Activated naive CD4-positive, alpha-beta T cell treated with anti-CD3 and anti-CD28 coated beads for 36 hours (primary cell): ENCODE measurements around the gene NTSR2. TPM values are rescaled to one million over a fixed set of nuclear protein-coding genes. Genes with fewer than 3 reads are reported as not detected.

Source experiments
- CTCF ChIA-PET: fragments of 350-600 bp; sonication (Branson Sonifier 250); formaldehyde crosslinking; loops from one replicate; lab custom pipeline; 2021; ENCODE audit warnings: antibody characterized with exemption; lab: Charles Lee
- DNase-seq: peaks from one replicate; pipeline ENCODE4 v3.0.0-alpha.2; 2020
- H3K27ac Mint-ChIP-seq: one replicate; pipeline ENCODE4 v1.8.0; 2021; ENCODE audit warnings: mild to moderate bottlenecking, mixed read lengths
- H3K27me3 Mint-ChIP-seq: one replicate; pipeline ENCODE4 v1.8.0; 2021; ENCODE audit warnings: low read depth, mixed read lengths
- H3K36me3 Mint-ChIP-seq: one replicate; pipeline ENCODE4 v1.8.0; 2021; ENCODE audit warnings: low read depth, mixed read lengths
- H3K4me1 Mint-ChIP-seq: one replicate; pipeline ENCODE4 v1.8.0; 2021; ENCODE audit warnings: low read depth, mixed read lengths
- H3K4me3 Mint-ChIP-seq: one replicate; pipeline ENCODE4 v1.8.0; 2021; ENCODE audit warnings: mild to moderate bottlenecking, moderate library complexity, mixed read lengths
- H3K9me3 Mint-ChIP-seq: one replicate; pipeline ENCODE4 v1.8.0; 2021; ENCODE audit warnings: mixed read lengths
- intact Hi-C: fragments of 100-400 bp; cut with micrococcal nuclease; formaldehyde crosslinking; loops from one replicate; pipeline ENCODE4 v1.15.1; 2023
- total RNA-seq, 2 experiments: library from RNA; stranded (reverse); gene quantifications; one replicate each; pipeline ENCODE4 v1.2.3, GENCODE V29; 2021

The NTSR2 gene
- total RNA-seq, 2 experiments from 2014 or later: not detected

DNA sequence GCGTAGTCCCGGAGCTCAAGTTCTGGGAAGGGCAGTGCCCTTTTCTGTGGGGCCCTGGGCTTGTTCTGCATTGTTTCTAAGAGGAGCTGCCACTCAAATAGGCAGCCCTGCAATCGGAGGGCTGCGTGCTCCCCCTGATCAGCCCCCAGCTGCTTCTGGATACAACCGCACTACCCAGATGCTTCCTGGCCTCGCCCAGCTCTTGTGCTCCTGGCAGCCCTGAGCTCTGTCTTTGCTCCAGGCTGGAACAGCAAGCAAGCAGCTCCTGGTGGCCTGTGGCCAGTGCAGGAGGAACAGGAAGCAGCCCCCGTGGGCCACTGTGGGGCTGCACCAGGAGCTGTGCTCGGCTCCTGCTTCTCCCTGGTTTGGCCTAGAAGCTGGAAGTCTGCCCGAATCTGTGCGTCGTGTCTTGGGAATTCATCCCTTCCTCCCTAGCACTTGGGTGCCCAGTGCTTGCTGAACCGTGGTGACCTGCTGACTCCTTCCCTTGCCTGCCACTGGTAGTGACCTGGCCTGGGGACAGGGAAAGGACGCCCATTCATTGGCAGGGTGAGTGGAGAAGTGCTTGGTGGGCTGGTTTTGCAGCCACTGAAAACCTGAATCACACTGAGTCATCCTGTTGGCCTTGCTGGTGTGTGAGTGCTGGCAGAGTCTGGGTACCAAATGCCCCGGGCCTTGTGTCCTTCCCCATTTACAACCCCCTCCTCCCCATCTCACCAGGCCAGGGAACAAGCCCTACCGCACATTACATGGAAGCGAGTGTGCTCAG lies 27.3 kb upstream of the NTSR2 start:
- intact Hi-C loops: loop anchor here (10.0 kb wide), 1 partner anchor 1308 kb away; no protein-coding TSS in a partner anchor
- H3K4me3 Mint-ChIP-seq: no peak overlapping the region
- H3K36me3 Mint-ChIP-seq: no peaks in the 10 kb centered on the region
- H3K27ac Mint-ChIP-seq: no peak overlapping the region
- H3K4me1 Mint-ChIP-seq: no peaks in the 10 kb centered on the region
- no peaks in the 10 kb centered on the region for H3K9me3 Mint-ChIP-seq
- no peak for DNase-seq
- no peaks in the 10 kb centered on the region for H3K27me3 Mint-ChIP-seq
- CTCF ChIA-PET: interaction anchor here (0.9 to 19.6 kb wide), 6 partner anchors 8 to 84 kb away, joined by 3 to 410 read pairs (median 6); no protein-coding TSS in a partner anchor

DNA sequence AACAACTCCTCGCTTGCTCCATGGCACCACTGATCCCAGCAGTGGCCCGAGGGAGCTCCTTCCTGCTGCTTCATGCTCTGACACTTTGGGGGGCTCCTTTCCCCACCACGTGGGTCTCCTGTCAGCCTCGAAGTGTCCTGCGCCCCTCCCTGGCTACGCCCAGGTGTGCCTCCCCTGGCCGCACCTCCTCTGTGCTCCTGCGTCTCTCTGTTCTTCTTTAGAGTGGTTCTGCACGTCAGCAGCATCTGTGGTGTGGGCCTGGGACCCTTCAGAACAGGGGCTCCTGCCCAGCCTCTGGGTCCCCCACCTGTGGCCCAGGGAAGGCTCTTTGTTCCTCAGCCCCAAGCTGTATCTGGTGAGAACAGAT lies 26.7 kb upstream of the NTSR2 start:
- Mint-ChIP-seq H3K4me1 (no peaks in the 10 kb centered on the region), H3K36me3 (no peaks in the 10 kb centered on the region), H3K4me3 (no peak overlapping the region), H3K27me3 (no peaks in the 10 kb centered on the region), H3K9me3 (no peaks in the 10 kb centered on the region), H3K27ac (no peak overlapping the region)
- CTCF ChIA-PET: interaction anchor here (0.9 to 19.6 kb wide), 6 partner anchors 9 to 85 kb away, joined by 3 to 410 read pairs (median 4); no protein-coding TSS in a partner anchor
- DNase-seq: no peak
- intact Hi-C loops: loop anchor here (10.0 kb wide), 1 partner anchor 1308 kb away; no protein-coding TSS in a partner anchor

DNA sequence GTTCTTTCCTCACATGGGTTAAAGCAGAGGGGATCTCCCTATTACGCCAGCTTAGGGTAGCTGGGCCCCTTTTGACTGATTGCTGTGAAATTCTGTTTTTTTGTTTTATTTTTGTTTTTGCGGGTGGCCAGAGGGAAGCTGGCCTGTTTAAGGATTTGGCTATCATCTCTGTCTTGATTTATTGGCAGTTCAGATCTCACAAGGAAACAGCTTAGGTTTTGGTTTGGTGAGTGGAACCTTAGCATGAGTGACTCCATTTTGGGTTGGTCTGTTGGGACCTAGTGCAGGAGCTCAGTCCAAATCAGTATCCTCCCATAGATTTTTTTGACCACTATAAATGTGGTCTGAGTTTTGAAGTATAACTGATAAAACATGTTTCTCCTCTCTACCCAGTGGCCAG lies 25.6 kb upstream of the NTSR2 start:
- no peak overlapping the region for H3K27ac Mint-ChIP-seq

GRCh38 chr2:11692966-11693521 lies 23.0 kb upstream of the NTSR2 start:
- Mint-ChIP-seq H3K4me1 (peaks cover 7% of the 10 kb centered on the region), H3K27ac (no peak overlapping the region), H3K4me3 (no peak overlapping the region), H3K36me3 (no peaks in the 10 kb centered on the region), H3K27me3 (peaks cover 3% of the 10 kb centered on the region), H3K9me3 (no peaks in the 10 kb centered on the region)
- intact Hi-C loops: loop anchor here (1.0 to 10.0 kb wide), 3 partner anchors 51 to 1312 kb away; no protein-coding TSS in a partner anchor
- CTCF ChIA-PET: interaction anchor here (0.5 to 19.6 kb wide), 31 partner anchors 9 to 1072 kb away, joined by 3 to 410 read pairs (median 4); no protein-coding TSS in a partner anchor
- peak; percentile 81 for DNase-seq

More for the DNA sequence above, 25.6 kb upstream of the NTSR2 start:
- Mint-ChIP-seq H3K4me1 (no peaks in the 10 kb centered on the region), H3K9me3 (no peaks in the 10 kb centered on the region), H3K36me3 (no peaks in the 10 kb centered on the region), H3K27me3 (no peaks in the 10 kb centered on the region), H3K4me3 (no peak overlapping the region)
- intact Hi-C loops: loop anchor here (10.0 kb wide), 1 partner anchor 1309 kb away; no protein-coding TSS in a partner anchor
- no peak for DNase-seq
- CTCF ChIA-PET: interaction anchor here (0.6 to 19.6 kb wide), 9 partner anchors 9 to 112 kb away, joined by 3 to 410 read pairs (median 4); no protein-coding TSS in a partner anchor

GRCh38 chr2:11691076-11691660 lies 21.2 kb upstream of the NTSR2 start:
- no peak overlapping the region for H3K27ac Mint-ChIP-seq
- intact Hi-C loops: loop anchor here (10.0 kb wide), 1 partner anchor 1314 kb away; no protein-coding TSS in a partner anchor
- peaks cover 4% of the 10 kb centered on the region for H3K27me3 Mint-ChIP-seq
- no peaks in the 10 kb centered on the region for H3K9me3 Mint-ChIP-seq
- H3K4me1 Mint-ChIP-seq: peaks cover 10% of the 10 kb centered on the region
- CTCF ChIA-PET: interaction anchor here (3.5 to 19.6 kb wide), 2 partner anchors 63 to 90 kb away, joined by 13 to 410 read pairs; no protein-coding TSS in a partner anchor
- no peak overlapping the region for H3K4me3 Mint-ChIP-seq
- no peak for DNase-seq
- H3K36me3 Mint-ChIP-seq: no peaks in the 10 kb centered on the region

DNA sequence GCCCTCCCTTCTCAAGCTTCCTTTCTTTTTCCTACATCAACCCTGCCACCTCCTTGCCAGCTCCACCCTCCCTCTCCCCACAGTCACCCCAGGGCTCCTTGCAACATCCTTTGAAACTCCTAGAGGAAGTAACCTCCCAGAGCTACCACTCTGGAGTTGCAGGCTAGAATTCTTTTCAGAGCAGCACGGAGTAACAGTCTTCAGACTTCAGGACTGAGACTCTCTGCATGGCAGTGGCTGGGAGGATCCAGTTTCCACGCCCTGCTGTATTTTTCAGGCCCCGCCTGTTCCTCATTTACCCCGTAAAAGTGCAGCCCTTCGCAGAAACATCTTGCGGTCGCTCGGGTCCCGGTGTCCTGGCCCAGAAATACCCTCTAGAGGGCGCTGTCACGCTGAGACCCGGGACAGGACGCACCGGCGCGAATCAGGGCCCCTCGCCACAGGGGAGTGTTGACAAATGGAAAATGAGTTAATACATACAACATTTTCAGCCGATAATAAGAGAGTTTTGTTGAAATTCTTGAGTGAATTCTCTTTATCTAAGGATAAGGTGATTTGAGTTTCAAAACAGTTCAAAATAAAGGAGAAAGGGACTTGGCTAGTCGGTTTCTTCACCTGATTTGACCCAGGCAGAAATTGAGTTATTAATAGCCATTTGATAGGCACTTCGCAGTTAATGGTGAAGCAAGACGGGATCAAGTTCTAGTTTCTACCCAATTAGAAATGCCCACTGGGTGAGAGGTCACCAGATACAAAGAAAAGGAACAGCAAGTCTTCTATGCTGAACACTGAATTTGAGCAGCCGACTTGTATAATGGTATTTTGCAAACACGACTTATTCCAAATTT lies 18.5 kb upstream of the NTSR2 start:
- intact Hi-C loops: loop anchor here (1.0 to 5.0 kb wide), 3 partner anchors 91 to 1029 kb away; partner anchors contain the start of gene TRIB2
- Mint-ChIP-seq H3K27me3 (peaks cover 5% of the 10 kb centered on the region), H3K9me3 (no peaks in the 10 kb centered on the region), H3K4me1 (peaks cover 10% of the 10 kb centered on the region), H3K4me3 (peak overlapping the region; percentile 32), H3K27ac (no peak overlapping the region), H3K36me3 (no peaks in the 10 kb centered on the region)
- peak; percentile 89 for DNase-seq
- CTCF ChIA-PET: interaction anchor here (0.6 to 19.6 kb wide), 25 partner anchors 9 to 555 kb away, joined by 3 to 410 read pairs (median 3); partner anchors contain the start of gene LPIN1

DNA sequence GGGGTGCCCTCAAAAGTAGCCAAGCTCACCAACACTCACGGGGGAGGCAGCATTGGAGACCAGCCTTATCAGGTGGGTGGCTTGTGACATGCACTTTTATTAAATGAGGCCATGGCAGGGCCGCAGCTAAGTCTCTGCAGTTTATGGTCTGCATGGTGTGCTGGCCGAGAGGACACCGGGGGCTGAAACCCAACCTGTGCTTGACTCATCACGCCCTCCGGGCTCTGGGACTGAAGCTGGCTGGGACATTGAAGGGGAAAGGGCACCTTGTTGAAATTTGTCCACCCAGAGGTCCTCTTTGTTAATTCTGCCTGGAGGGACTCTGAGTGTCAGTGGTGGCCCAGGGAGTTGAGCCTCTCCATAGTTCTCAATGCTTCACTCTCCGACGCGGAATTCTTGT lies 17.7 kb upstream of the NTSR2 start:
- H3K27me3 Mint-ChIP-seq: peaks cover 5% of the 10 kb centered on the region
- H3K4me1 Mint-ChIP-seq: peaks cover 10% of the 10 kb centered on the region
- no peaks in the 10 kb centered on the region for H3K9me3 Mint-ChIP-seq
- H3K36me3 Mint-ChIP-seq: no peaks in the 10 kb centered on the region
- H3K4me3 Mint-ChIP-seq: no peak overlapping the region
- CTCF ChIA-PET: interaction anchor here (0.6 to 19.6 kb wide), 24 partner anchors 9 to 555 kb away, joined by 3 to 410 read pairs (median 3); partner anchors contain the start of gene LPIN1
- intact Hi-C loops: loop anchor here (1.0 to 5.0 kb wide), 3 partner anchors 92 to 1030 kb away; partner anchors contain the start of gene TRIB2
- H3K27ac Mint-ChIP-seq: no peak overlapping the region
- DNase-seq: no peak

DNA sequence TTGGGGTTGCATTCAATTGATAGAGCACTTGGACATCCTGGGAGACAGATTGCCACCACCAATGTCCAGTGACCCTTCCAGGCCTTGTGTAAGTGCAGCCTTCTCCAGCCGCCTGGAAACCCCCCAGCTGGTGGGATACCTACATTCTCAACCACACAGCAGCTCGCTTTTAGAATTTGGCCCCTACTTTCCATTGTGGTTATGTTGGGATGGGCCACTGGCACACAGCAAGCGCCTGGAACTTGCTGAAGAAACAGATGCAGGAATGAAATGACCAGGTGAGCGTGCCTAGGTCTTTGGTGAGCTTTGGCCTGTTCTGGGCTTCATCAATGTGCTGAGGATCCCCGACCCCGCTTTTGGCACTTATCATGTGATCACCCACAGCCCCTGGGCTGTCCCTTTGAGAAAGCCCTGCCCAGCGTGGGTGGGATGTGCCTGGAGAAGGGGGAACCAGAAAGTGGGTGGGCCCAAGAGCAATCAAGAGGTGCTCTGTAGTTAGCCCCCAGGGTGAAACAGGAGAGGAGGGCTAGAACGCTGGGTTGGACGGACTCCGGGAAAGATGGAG lies 16.0 kb upstream of the NTSR2 start:
- no peak overlapping the region for H3K27ac Mint-ChIP-seq
- intact Hi-C loops: loop anchor here (5.0 kb wide), 1 partner anchor 1031 kb away; the partner anchor contains the start of gene TRIB2
- peaks cover 5% of the 10 kb centered on the region for H3K27me3 Mint-ChIP-seq
- H3K36me3 Mint-ChIP-seq: no peaks in the 10 kb centered on the region
- no peaks in the 10 kb centered on the region for H3K9me3 Mint-ChIP-seq
- H3K4me3 Mint-ChIP-seq: no peak overlapping the region
- H3K4me1 Mint-ChIP-seq: peaks cover 12% of the 10 kb centered on the region
- CTCF ChIA-PET: interaction anchor here (0.6 to 19.6 kb wide), 2 partner anchors 95 kb away, joined by 3 to 410 read pairs; no protein-coding TSS in a partner anchor
- DNase-seq: no peak

DNA sequence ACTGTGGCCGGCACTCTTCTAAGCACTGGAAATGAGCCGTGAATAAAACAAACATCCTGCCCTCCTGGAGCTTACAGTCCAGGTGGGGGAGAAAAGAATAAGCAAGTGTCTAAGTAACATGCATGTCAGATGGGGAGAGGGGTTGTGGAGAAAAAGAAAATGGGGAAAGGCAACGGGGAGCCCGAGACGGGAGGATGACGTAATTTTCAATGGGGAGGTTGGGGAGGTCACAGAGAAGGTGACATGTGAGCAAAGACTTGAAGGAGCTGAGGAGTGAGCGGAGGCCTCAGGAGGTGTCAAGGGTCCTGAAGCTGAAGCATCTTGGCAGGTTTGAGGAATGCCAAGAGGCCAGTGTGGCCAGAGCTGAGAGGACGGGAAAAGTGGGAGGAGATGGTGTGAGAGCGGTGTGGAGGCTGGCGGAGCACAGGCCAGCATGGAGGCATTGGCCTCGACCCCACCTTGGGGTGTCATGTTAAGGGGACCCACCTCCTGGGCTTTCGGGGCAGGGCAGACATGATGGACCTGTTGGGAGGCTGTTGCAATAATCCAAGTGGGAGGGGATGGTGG lies 15.0 kb upstream of the NTSR2 start:
- H3K4me3 Mint-ChIP-seq: no peak overlapping the region
- H3K27me3 Mint-ChIP-seq: peaks cover 5% of the 10 kb centered on the region
- H3K4me1 Mint-ChIP-seq: peaks cover 12% of the 10 kb centered on the region
- intact Hi-C loops: loop anchor here (5.0 kb wide), 1 partner anchor 1032 kb away; the partner anchor contains the start of gene TRIB2
- H3K36me3 Mint-ChIP-seq: no peaks in the 10 kb centered on the region
- CTCF ChIA-PET: interaction anchor here (1.8 to 19.6 kb wide), 2 partner anchors 21 to 96 kb away, joined by 5 to 410 read pairs; no protein-coding TSS in a partner anchor
- H3K9me3 Mint-ChIP-seq: no peaks in the 10 kb centered on the region
- H3K27ac Mint-ChIP-seq: no peak overlapping the region
- DNase-seq: no peak

DNA sequence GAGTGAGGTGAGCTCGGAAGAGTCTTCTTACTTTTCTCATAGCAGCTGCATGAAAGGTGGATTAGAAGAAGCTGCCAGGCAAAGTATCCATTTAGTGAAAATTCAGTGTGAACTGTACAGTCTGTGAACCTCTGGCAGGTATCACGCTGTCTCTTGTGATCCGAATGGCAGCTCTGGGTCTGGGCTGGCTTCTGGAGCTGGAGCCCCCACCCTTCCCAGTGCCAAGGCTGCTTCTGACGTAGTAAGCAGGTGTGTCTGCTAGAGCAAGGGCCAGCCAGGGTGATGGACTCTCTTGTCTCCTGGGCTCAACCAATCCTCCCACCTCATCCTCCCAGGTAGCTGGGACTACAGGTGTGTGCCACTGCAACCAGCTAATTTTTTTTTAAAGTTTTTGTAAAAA lies 14.0 kb upstream of the NTSR2 start:
- peaks cover 12% of the 10 kb centered on the region for H3K4me1 Mint-ChIP-seq
- H3K4me3 Mint-ChIP-seq: no peak overlapping the region
- no peak overlapping the region for H3K27ac Mint-ChIP-seq
- peaks cover 5% of the 10 kb centered on the region for H3K27me3 Mint-ChIP-seq
- H3K36me3 Mint-ChIP-seq: no peaks in the 10 kb centered on the region
- intact Hi-C loops: loop anchor here (2.0 kb wide), 1 partner anchor 99 kb away; no protein-coding TSS in a partner anchor
- DNase-seq: no peak
- no peaks in the 10 kb centered on the region for H3K9me3 Mint-ChIP-seq
- CTCF ChIA-PET: interaction anchor here (0.9 to 19.6 kb wide), 4 partner anchors 10 to 97 kb away, joined by 4 to 410 read pairs (median 6); no protein-coding TSS in a partner anchor
